ENCODE measurements around the gene MACO1. TPM values are rescaled to one million over a fixed set of nuclear protein-coding genes. Genes with fewer than 3 reads are reported as not detected.

MACO1 gene
- total RNA-seq, 4 donors from 2014 or later, result 38.8 to 74.6 (median 44.8) TPM

DNA sequence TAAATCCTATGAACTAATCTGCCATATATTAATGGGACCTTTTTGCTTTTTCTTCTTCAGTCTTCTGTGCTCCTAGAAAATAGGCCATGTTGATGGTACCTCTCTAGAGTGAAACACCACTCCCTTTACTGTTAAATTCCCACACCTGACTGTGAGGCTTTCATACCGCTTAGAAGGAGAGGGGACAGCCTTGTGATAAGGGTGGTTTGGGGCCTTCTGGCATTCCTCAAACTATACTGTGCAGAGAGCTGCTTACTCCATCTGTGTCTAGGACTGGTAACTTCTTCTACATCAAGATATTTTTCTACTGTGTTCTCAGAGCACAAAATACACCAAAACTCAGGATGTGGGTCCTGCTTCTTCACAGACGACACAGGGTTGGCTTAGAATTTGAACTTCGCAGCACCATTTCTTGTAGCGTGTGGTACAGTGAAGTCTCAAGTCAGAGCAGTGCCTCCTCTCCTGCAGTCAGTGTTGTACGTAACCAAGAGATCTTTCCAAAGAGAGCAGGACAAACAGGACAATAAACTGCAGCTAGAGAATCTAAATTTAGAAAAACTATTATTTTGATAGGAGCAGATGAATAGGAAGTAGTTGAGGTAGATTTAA, 43.8 kb downstream of the MACO1 start:
- no peaks in the 10 kb centered on the region for H3K27me3 ChIP-seq
- no peaks in the 10 kb centered on the region for H3K9me3 ChIP-seq
- in situ Hi-C loops (cut with MboI; ENCODE audit: low sequenced_read_pairs in 4 of 4), result no loop called here
- peak overlapping the region; percentile 65 to 83 (median 69) for H3K27ac ChIP-seq
- ATAC-seq (peak; percentile 26 to 40), DNase-seq (no peak)
- H3K4me3 ChIP-seq, result peak overlapping the region in 1 of 4 donors; percentile 2
- TF ChIP-seq POLR2A (IDR thresholded peaks at IDR 0.05) (no peak), CTCF (IDR thresholded peaks at IDR 0.05 in 4 of 5, conservative IDR thresholded peaks at IDR 0.05 in 1 of 5) (no peak)
- H3K36me3 ChIP-seq, result no peaks in the 10 kb centered on the region
- H3K4me1 ChIP-seq, result peaks cover 91 to 95% of the 10 kb centered on the region in 2 donors
- intact Hi-C loops (cut with DNase I; ENCODE audit: low total_unique reads), result no loop called here

- in situ Hi-C loops (cut with MboI; ENCODE audit: low sequenced_read_pairs in 4 of 4) (no loop called here), intact Hi-C loops (cut with DNase I; ENCODE audit: low total_unique reads) (loop anchor here (2.0 kb wide), 1 partner anchor 46 kb away; the partner anchor contains the start of gene MACO1)
- Histone ChIP-seq H3K9me3 (no peaks in the 10 kb centered on the region), H3K27ac (peak overlapping the region; percentile 65 to 83 (median 69)), H3K36me3 (no peaks in the 10 kb centered on the region), H3K4me1 (peaks cover 93 to 98% of the 10 kb centered on the region in 2 donors), H3K4me3 (no peak overlapping the region), H3K27me3 (no peaks in the 10 kb centered on the region)
- ATAC-seq (peak; percentile 78 to 88), DNase-seq (no peak)
- TF ChIP-seq POLR2A (IDR thresholded peaks at IDR 0.05) (no peak), CTCF (IDR thresholded peaks at IDR 0.05 in 4 of 5, conservative IDR thresholded peaks at IDR 0.05 in 1 of 5) (no peak)
These were observed 45.7 kb downstream of the MACO1 start for GRCh38 chr1:25476186-25477097.

- no peak overlapping the region for H3K4me3 ChIP-seq
- H3K36me3 ChIP-seq, result no peaks in the 10 kb centered on the region
- H3K4me1 ChIP-seq, result peaks cover 93 to 98% of the 10 kb centered on the region in 2 donors
- DNase-seq, result no peak
- intact Hi-C loops (cut with DNase I; ENCODE audit: low total_unique reads), result loop anchor here (2.0 kb wide), 1 partner anchor 47 kb away; the partner anchor contains the start of gene MACO1
- no peaks in the 10 kb centered on the region for H3K27me3 ChIP-seq
- H3K9me3 ChIP-seq, result no peaks in the 10 kb centered on the region
- TF ChIP-seq POLR2A (IDR thresholded peaks at IDR 0.05) (no peak), CTCF (IDR thresholded peaks at IDR 0.05 in 4 of 5, conservative IDR thresholded peaks at IDR 0.05 in 1 of 5) (no peak)
- no peak for ATAC-seq
- in situ Hi-C loops (cut with MboI; ENCODE audit: low sequenced_read_pairs in 4 of 4), result no loop called here
- peak overlapping the region; percentile 65 to 83 (median 69) for H3K27ac ChIP-seq
These were observed 46.8 kb downstream of the MACO1 start for GRCh38 chr1:25477448-25478034.

- Histone ChIP-seq H3K27ac (peak overlapping the region; percentile 65 to 83 (median 69)), H3K4me1 (peaks cover 90 to 95% of the 10 kb centered on the region in 2 donors), H3K27me3 (no peaks in the 10 kb centered on the region), H3K4me3 (no peak overlapping the region), H3K36me3 (no peaks in the 10 kb centered on the region), H3K9me3 (no peaks in the 10 kb centered on the region)
- no peak for TF ChIP-seq POLR2A (IDR thresholded peaks at IDR 0.05)
- TF ChIP-seq CTCF (IDR thresholded peaks at IDR 0.05 in 4 of 5, conservative IDR thresholded peaks at IDR 0.05 in 1 of 5), result no peak
- intact Hi-C loops (cut with DNase I; ENCODE audit: low total_unique reads) (no loop called here), in situ Hi-C loops (cut with MboI; ENCODE audit: low sequenced_read_pairs in 4 of 4) (no loop called here)
- no peak for ATAC-seq
- no peak for DNase-seq
These were observed 47.9 kb downstream of the MACO1 start for GRCh38 chr1:25478633-25479032.

Measured in gastrocnemius medialis (tissue), 4 donors.